K562 (cell line): ENCODE data around the gene MAGI2.

Experiments
- ATF3 ChIP-seq, 2 experiments: fragments of 450-650 bp in 1 of 2; sonication (generic) in 1 of 2; formaldehyde crosslinking in 1 of 2; IDR thresholded peaks in 1 of 2; conservative IDR thresholded peaks in 1 of 2; 2 replicates each; pipeline versions ENCODE4 v1.6.1 to v1.8.1; 2016 to 2023; ENCODE audit warnings: mild to moderate bottlenecking in 2 of 2, moderate library complexity in 2 of 2, inconsistent platforms in 1 of 2, missing genetic modification reagents in 1 of 2
- CTCF ChIP-seq, 3 experiments: IDR thresholded peaks in 2 of 3; conservative IDR thresholded peaks in 1 of 3; 2 replicates each; pipeline ENCODE4 v1.5.1; 2011 to 2012; ENCODE audit warnings: low read length in 3 of 3, mild to moderate bottlenecking in 3 of 3, control low read depth in 2 of 3, improper control_type of control experiment in 1 of 3, inconsistent platforms in 1 of 3, low read depth in 1 of 3, mixed read lengths in 1 of 3, moderate library complexity in 1 of 3; ENCODE audit not compliant: insufficient read depth in 2 of 3
- MYC ChIP-seq, 2 experiments: fragments of 250-450 bp in 1 of 2; sonication (Bioruptor Pico) in 1 of 2; IDR thresholded peaks; 2 replicates each; pipeline versions ENCODE4 v1.5.1 to v1.6.1; 2012 to 2021; ENCODE audit warnings: low read depth in 2 of 2, borderline replicate concordance in 1 of 2, improper control_type of control experiment in 1 of 2, low read length in 1 of 2, mild to moderate bottlenecking in 1 of 2, moderate library complexity in 1 of 2
- PATZ1 ChIP-seq: fragments of 250-450 bp; sonication (Bioruptor Pico); IDR thresholded peaks from 2 replicates; pipeline ENCODE4 v1.5.0; 2020; ENCODE audit warnings: mild to moderate bottlenecking, borderline replicate concordance

DNA sequence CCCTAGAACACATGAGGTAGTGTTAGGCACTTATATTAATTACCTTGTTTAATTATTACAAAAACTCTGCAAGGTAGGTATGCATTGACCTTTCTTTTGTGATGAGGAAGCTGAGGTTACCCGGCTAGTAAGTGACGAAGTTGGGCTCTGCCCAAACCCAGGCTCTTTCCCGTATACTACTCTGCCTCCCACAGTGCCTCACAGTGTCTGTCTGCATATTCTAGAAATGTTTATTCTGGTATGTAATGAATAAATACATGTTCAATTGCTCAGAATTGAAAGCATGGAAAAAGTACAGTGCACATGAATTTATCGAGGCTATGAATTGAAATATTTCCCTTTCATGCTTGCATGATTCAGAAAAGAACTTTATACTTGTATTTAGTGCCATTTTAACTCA is 1350.0 kb downstream of the MAGI2 start:
- TF ChIP-seq ATF3 (IDR thresholded peaks at IDR 0.05) (no peak), ATF3 (CRISPR knock-in tag; conservative IDR thresholded peaks at IDR 0.05) (no peak), PATZ1 (no peak), CTCF (IDR thresholded peaks at IDR 0.05 in 2 of 3, conservative IDR thresholded peaks at IDR 0.05 in 1 of 3; ENCODE audit: insufficient read depth in 2 of 3, low read depth in 1 of 3, low read length in 3 of 3) (no peak), MYC (IDR thresholded peaks at IDR 0.05; ENCODE audit: low read depth, low read length) (no peak), MYC (CRISPR knock-in tag; IDR thresholded peaks at IDR 0.05; ENCODE audit: borderline replicate concordance, low read depth) (no peak)
